Sciatic nerve (tissue), 2 donors: Measurements from ENCODE around the gene PTCH2. TPM values are rescaled to one million over a fixed set of nuclear protein-coding genes. Genes with fewer than 3 reads are reported as not detected.

ENCODE experiments used
- ATAC-seq: fragments of 200-7000 bp; cut with Tn5 transposase; one replicate; pipeline ENCODE4 v1.9.1; 2020; ENCODE audit warnings: mild to moderate bottlenecking, moderate library complexity
- DNase-seq: peaks from one replicate; pipeline ENCODE4 v3.0.0-alpha.2; 2020; ENCODE audit warnings: low spot score
- intact Hi-C: fragments of 100-400 bp; cut with DNase I; formaldehyde crosslinking; loops from one replicate; pipeline ENCODE4 v1.14.2; 2022
- total RNA-seq: library from RNA; stranded (reverse); fragmentation: NEBNext Ultra II Directional; extraction: Animal tissue kit (Norgen Biotek cat#: 25700); gene quantifications from one replicate; pipeline ENCODE4 v1.2.1, GENCODE V29; 2021
- donor health status: DM: no; HTN: no; CAD: no.
- donor health status: DM: no; HTN: no; CAD: no.

Gene PTCH2
- 31.2 TPM for total RNA-seq

GRCh38 chr1:44842862-44843655 is at the start of gene PTCH2:
Gene PTCH2 (minus strand): TSS chr1:44843253. CDS start chr1:44842932, 321 bp downstream.
- ATAC-seq = peak; percentile 95
- intact Hi-C loops = no loop called here
- peak; percentile 90 for DNase-seq

GRCh38 chr1:44890007-44890406 is 47.0 kb upstream of the PTCH2 start:
- no peak for ATAC-seq
- intact Hi-C loops = no loop called here
- DNase-seq = no peak

- intact Hi-C loops = no loop called here
- DNase-seq = no peak
- no peak for ATAC-seq
These were observed 42.4 kb upstream of the PTCH2 start for GRCh38 chr1:44885406-44885805.

GRCh38 chr1:44884746-44885145 is 41.7 kb upstream of the PTCH2 start:
- ATAC-seq (peak; percentile 93), DNase-seq (peak; percentile 65)
- intact Hi-C loops = no loop called here

- peak; percentile 6 for ATAC-seq
- intact Hi-C loops = no loop called here
- no peak for DNase-seq
These were observed 38.1 kb upstream of the PTCH2 start for GRCh38 chr1:44881011-44881632.

GRCh38 chr1:44874155-44874554 is 31.1 kb upstream of the PTCH2 start:
- intact Hi-C loops = no loop called here
- no peak for ATAC-seq
- DNase-seq = no peak

GRCh38 chr1:44870096-44870495 is 27.0 kb upstream of the PTCH2 start:
- DNase-seq = no peak
- no peak for ATAC-seq
- intact Hi-C loops = no loop called here

GRCh38 chr1:44867801-44868200 is 24.7 kb upstream of the PTCH2 start:
- DNase-seq (no peak), ATAC-seq (no peak)
- intact Hi-C loops = no loop called here

- no peak for DNase-seq
- intact Hi-C loops = no loop called here
- peak; percentile 80 for ATAC-seq
These were observed 19.9 kb upstream of the PTCH2 start for GRCh38 chr1:44862829-44863401.

- intact Hi-C loops = no loop called here
- no peak for DNase-seq
- peak; percentile 79 for ATAC-seq
These were observed 17.9 kb upstream of the PTCH2 start for GRCh38 chr1:44860891-44861425.

GRCh38 chr1:44860331-44860730 is 17.3 kb upstream of the PTCH2 start:
- intact Hi-C loops = no loop called here
- ATAC-seq = no peak
- DNase-seq = no peak

- intact Hi-C loops = no loop called here
- ATAC-seq = no peak
- DNase-seq = no peak
These were observed 14.4 kb upstream of the PTCH2 start for GRCh38 chr1:44857446-44857845.

GRCh38 chr1:44855742-44856141 is 12.7 kb upstream of the PTCH2 start:
- ATAC-seq = no peak
- intact Hi-C loops = no loop called here
- no peak for DNase-seq

GRCh38 chr1:44854970-44855369 is 11.9 kb upstream of the PTCH2 start:
- intact Hi-C loops = no loop called here
- ATAC-seq (peak; percentile 37), DNase-seq (no peak)

GRCh38 chr1:44853201-44853600 is 10.1 kb upstream of the PTCH2 start:
- no peak for ATAC-seq
- no peak for DNase-seq
- intact Hi-C loops = no loop called here

- DNase-seq (no peak), ATAC-seq (no peak)
- intact Hi-C loops = no loop called here
These were observed 8.3 kb upstream of the PTCH2 start for GRCh38 chr1:44851308-44851707.

GRCh38 chr1:44849575-44850132 is 6.6 kb upstream of the PTCH2 start:
- DNase-seq = peak; percentile 39
- intact Hi-C loops = no loop called here

GRCh38 chr1:44848456-44849181 is 5.6 kb upstream of the PTCH2 start:
- ATAC-seq (peak; percentile 71), DNase-seq (peak; percentile 65)
- intact Hi-C loops = no loop called here

More at GRCh38 chr1:44849575-44850132, 6.6 kb upstream of the PTCH2 start:
- peak; percentile 46 for ATAC-seq

- no peak for ATAC-seq
- DNase-seq = peak; percentile 19
- intact Hi-C loops = no loop called here
These were observed 4.8 kb upstream of the PTCH2 start for GRCh38 chr1:44847845-44848244.
